ENCODE results near the gene CD53. TPM values are rescaled to one million over a fixed set of nuclear protein-coding genes. Genes with fewer than 3 reads are reported as not detected.

The CD53 gene
- total and polyA plus RNA-seq, 9 of the 15 experiments (the other 6 are each of a cell fraction or from before 2014, with no cell fraction given), result 63.5 to 220 (median 131) TPM

DNA sequence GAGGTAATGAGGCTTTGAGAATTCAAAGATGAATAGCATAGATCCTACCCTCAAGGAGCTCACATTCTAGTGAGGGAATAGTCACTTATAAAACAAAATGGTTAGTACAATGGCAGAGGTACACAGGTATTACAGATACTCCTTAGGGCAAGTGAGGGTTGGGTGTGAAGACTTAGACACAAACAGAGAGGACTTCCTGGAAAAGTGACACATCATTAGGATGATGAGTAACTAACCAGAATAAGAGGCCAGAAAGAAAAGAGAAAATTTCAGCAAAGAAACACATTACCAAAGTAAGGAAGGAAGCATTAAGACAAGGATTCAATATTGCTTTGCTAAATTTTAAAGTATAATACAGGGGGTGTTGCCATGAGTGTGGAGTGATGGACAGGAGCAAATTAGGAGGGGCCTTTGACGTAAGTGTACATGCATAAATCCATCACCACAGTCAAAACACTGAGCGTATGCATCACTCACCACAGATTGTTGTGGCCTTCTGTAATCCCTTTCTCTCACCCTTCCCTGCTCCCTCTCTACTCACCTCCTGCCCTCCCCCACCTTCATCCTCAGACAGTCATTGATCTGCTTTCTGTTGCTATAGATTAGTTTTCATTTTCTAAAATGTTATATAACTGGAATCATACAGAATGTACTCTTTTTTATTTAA, 7.9 kb downstream of the CD53 start (continued):
- TF ChIP-seq CREBBP (IDR thresholded peaks at IDR 0.05; ENCODE audit: low read depth, low read length) (no peak), ZNF551 (CRISPR knock-in tag; IDR thresholded peaks at IDR 0.05) (no peak), ZNF133 (CRISPR knock-in tag; IDR thresholded peaks at IDR 0.05) (no peak), U2AF2 (optimal IDR thresholded peaks at IDR 0.05; ENCODE audit: low read depth, low read length) (no peak), ZNF121 (CRISPR knock-in tag; conservative IDR thresholded peaks at IDR 0.05) (no peak), KDM2B (CRISPR knock-in tag; IDR thresholded peaks at IDR 0.05) (no peak), ZNF695 (CRISPR knock-in tag; IDR thresholded peaks at IDR 0.05) (no peak), SIN3B (IDR thresholded peaks at IDR 0.05; ENCODE audit: low read depth) (no peak), ARID1B (IDR thresholded peaks at IDR 0.05) (peak; percentile 94), SMARCC2 (IDR thresholded peaks at IDR 0.05; ENCODE audit: low read depth) (peak; percentile 70)
- TF ChIP-seq, protein P1, sequence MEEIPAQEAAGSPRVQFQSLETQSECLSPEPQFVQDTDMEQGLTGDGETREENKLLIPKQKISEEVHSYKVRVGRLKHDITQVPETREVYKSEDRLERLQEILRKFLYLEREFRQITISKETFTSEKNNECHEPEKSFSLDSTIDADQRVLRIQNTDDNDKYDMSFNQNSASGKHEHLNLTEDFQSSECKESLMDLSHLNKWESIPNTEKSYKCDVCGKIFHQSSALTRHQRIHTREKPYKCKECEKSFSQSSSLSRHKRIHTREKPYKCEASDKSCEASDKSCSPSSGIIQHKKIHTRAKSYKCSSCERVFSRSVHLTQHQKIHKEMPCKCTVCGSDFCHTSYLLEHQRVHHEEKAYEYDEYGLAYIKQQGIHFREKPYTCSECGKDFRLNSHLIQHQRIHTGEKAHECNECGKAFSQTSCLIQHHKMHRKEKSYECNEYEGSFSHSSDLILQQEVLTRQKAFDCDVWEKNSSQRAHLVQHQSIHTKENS (CRISPR knock-in tag; IDR thresholded peaks at IDR 0.05), result no peak
- TF ChIP-seq, protein P2, sequence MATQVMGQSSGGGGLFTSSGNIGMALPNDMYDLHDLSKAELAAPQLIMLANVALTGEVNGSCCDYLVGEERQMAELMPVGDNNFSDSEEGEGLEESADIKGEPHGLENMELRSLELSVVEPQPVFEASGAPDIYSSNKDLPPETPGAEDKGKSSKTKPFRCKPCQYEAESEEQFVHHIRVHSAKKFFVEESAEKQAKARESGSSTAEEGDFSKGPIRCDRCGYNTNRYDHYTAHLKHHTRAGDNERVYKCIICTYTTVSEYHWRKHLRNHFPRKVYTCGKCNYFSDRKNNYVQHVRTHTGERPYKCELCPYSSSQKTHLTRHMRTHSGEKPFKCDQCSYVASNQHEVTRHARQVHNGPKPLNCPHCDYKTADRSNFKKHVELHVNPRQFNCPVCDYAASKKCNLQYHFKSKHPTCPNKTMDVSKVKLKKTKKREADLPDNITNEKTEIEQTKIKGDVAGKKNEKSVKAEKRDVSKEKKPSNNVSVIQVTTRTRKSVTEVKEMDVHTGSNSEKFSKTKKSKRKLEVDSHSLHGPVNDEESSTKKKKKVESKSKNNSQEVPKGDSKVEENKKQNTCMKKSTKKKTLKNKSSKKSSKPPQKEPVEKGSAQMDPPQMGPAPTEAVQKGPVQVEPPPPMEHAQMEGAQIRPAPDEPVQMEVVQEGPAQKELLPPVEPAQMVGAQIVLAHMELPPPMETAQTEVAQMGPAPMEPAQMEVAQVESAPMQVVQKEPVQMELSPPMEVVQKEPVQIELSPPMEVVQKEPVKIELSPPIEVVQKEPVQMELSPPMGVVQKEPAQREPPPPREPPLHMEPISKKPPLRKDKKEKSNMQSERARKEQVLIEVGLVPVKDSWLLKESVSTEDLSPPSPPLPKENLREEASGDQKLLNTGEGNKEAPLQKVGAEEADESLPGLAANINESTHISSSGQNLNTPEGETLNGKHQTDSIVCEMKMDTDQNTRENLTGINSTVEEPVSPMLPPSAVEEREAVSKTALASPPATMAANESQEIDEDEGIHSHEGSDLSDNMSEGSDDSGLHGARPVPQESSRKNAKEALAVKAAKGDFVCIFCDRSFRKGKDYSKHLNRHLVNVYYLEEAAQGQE (IDR thresholded peaks at IDR 0.05; ENCODE audit: borderline replicate concordance), result no peak; the same call in 1 of the 2 replicates
- TF ChIP-seq, protein P2 (CRISPR knock-in tag; IDR thresholded peaks at IDR 0.05; ENCODE audit: low read depth), result no peak
- TF ChIP-seq, protein P3, sequence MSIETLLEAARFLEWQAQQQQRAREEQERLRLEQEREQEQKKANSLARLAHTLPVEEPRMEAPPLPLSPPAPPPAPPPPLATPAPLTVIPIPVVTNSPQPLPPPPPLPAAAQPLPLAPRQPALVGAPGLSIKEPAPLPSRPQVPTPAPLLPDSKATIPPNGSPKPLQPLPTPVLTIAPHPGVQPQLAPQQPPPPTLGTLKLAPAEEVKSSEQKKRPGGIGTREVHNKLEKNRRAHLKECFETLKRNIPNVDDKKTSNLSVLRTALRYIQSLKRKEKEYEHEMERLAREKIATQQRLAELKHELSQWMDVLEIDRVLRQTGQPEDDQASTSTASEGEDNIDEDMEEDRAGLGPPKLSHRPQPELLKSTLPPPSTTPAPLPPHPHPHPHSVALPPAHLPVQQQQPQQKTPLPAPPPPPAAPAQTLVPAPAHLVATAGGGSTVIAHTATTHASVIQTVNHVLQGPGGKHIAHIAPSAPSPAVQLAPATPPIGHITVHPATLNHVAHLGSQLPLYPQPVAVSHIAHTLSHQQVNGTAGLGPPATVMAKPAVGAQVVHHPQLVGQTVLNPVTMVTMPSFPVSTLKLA (conservative IDR thresholded peaks at IDR 0.05), result peak; percentile 15 to 57; a peak in 1 of 4 replicates

All from K562 (cell line).